HG02798 (cell line): ENCODE data around the gene ZNF583.

ENCODE experiments used
- ATAC-seq: cut with Tn5 transposase; IDR thresholded peaks from one replicate; pipeline ENCODE4 v1.9.1; 2021; ENCODE audit warnings: mild to moderate bottlenecking; ENCODE audit not compliant: unreplicated experiment, poor library complexity

Gene ZNF583

GRCh38 chr19:56441206-56441792, 37.2 kb downstream of the ZNF583 start:
- no peak for ATAC-seq

GRCh38 chr19:56474308-56474707, 70.2 kb downstream of the ZNF583 start:
- no peak for ATAC-seq

- ATAC-seq = no peak
Measured at GRCh38 chr19:56476093-56476492, 72.0 kb downstream of the ZNF583 start.
